GM19240 (cell line): Measurements from ENCODE around the gene NIM1K.
"Not testable (repeated sequence)": the region's sequence is repeated elsewhere in the genome, so short reads cannot be mapped to it uniquely, and the experiment has no call there.

Experiments
- DNase-seq: peaks from one replicate; pipeline ENCODE4 v3.0.0; 2011; ENCODE audit warnings: low spot score; ENCODE audit not compliant: insufficient read length

NIM1K gene

DNA sequence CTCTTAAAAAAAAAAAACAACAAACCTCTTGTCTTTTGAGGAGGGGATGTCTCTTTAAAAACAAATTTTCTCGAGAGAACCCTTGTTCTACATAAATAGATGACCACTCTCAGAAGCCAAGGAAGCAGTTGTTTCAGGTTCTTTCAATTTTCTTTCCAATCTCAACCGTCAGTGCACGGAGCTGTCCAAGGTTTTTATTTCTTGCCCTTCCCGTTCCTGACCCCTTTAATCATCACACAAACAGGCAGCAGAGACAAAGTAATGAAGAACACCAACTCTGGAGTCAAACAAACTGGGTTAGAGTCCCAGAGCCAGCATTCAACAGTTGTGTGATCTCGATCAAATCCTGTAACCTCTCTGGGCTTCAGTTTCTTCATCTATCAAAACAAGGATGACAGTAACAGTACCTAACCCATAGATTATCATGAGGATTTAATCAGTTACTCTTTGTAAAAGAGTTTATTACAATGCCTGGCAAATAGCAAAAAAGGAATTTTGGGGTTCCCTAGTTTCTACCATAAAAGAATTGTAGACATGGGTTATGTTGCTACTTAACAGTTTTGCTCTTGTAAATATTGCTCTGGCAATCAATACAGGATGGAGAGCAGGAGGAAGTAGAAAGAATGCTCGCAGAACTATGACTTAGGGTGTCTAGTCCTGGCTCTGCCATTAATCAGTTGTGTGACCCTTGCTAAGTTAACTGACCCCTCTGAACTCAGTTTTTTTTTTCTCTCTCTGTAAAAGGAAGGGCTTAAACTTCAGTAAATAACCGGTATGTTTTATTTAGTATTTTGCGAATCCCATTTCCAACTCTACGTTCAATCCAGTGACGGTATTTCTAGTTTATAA is 1.0 kb upstream of the NIM1K start:
- DNase-seq = no peak

DNA sequence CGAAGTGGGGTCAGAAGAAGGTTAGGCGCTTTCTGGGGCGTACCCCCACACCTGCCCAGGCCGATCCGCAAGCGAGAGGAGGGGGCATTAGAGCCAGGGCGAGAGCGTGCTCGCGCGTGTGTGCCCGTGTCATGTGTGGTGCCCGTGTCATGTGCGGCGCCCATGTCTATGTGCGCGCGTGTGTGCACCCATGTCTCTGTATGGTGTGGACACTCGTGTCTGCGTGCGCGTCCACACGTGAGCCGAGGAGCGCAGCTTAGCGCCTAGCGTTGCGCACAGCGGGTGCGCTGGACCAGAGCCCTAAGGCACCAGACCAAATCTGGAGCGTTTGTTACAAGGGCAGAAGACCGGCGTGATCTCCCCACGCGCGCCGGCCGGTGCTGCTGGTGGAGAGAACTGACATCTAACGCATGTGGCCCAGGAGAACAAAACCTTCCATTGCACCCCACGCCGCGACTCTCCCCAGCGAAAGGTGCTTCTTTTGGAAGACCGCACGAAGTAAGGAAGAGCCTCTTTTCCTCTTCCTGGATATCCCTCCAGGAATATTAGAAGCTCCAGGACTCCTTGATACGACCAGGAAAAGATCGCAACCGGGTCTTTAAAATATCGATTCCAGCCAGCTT is 644 bp downstream of the NIM1K start:
- DNase-seq = no peak

DNA sequence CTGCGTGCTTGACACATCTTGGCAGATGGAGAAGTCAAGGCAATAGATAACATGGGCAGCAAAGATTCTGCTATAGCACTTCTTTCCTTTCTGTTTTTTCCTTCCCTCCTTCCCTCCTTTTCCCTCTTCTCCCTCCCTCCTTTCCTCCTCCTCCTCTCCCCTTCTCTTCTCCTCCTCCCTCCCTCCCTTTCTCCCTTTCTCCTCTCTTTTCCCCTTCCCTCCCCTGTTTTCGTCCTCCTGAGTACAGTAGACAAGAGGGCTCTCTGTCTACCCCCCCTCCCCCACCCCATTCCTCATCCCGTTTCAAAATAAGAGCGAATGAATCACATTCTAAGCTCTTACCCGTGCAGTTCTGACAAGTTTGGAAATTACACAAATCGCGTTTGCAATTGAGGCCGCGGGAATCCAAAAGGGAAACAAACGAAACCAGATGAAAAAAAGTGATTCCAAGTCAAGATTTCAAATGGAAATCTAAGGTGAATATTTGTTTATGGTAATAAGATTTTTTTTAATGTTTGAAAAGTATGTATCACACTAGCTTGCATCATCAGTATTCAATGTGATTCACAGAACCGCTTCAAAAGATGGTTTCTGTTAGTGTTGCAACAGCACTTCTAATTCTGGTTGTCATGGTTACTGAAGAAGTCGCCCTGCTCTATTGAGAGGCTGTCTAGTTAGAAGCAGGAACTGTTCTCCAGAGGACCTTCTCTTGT is 1.3 kb downstream of the NIM1K start:
- DNase-seq = peak; percentile 29

DNA sequence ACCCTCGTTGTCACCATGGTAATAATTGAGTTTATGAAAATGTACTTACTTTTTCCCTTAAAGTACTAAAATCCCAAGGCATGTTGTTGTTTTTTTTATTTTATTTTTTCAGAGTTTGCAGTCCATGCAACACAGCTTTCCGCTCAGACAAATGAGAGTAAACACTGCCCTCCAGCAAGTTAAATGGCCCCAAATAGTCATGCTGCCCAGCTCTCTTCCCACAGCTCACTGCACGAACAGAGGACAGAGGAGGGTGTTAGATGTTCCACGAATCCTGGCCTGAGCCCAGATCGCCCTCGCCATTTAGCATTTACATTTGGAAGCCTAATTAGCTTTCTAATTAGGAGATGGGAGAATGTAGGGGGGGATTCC is 1.9 kb downstream of the NIM1K start:
- DNase-seq = no peak

DNA sequence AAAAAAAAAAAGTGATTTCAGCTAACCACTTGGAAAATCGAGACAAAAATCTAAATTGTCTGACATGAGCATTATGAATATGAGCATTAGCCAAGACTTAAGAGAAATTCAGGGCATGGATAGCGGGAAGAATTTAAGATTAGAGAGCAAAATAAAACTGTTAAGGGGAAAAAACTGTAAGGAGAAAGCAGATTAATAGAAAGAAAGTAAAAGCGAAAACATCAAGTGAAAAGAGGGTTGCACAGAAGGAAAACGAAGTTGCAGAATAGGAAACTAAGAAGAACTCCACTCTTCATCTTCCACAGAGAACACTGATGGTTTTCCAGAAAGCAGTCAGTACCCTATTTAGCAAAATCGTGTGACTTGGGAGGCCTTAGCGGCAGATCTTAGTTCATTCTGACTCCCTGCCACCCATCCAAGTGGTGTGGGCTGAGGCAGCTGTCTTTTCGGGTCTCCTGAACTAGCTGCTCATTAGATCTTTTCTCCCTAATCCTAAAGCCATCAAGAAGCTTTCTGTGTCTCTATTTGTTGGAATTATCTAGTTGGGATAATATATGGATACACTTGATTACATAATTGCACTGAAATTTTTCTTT is 3.7 kb downstream of the NIM1K start:
- DNase-seq = no peak

DNA sequence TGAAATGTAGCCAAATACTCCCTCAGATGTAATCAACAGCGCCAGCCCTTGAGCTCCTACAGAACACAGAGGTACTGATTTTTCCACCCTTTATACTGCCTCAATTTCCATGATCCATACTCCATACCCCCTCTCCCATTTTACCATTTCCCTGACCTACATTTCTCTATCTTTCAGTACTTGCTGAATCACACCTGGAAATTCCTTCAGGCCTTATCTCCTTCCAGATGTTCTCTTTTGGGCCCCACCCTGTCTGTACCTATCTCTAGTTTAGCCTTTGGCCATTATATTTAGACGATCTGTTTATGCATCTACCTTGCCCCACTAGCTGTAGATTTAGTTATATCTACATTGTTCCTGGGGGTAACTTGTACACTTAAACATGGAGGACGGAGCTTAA is 5.5 kb downstream of the NIM1K start:
- no peak for DNase-seq

DNA sequence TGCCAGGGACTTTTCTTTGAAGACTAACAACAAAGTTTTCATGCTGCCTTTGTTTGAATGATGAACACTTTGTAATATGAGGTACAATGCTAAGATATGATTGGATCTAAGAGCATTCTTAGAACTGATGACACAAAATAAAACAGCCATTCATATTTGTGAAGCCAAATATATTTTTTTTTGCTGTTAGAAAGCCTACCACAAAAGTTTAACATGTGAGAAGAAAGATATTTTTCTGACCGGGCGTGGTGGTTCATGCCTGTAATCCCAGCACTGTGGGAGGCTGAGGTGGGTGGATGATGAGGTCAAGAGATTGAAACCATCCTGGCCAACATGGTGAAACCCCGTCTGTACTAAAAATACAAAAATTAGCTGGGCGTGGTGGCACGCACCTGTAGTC is 9.4 kb downstream of the NIM1K start:
- DNase-seq = not testable (repeated sequence)

DNA sequence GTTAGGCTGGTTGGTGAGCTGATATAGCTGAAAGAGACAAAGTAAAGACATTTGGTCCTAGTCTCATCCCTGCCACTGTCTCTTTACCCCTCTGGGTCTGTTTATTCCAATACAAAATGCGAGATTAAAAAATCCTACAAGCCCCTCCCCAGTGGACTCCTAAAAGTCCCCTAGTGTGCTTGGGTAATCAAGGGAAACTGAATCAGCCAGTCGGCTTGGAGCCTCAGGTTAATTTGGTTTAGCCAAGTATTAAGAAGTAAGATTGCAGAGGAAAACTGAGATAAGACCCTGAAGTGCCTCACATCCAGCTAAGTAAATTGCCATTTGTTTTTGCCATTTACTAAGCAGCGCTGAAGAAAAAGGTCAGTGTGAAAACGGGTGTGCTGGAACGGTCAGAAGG is 10.4 kb downstream of the NIM1K start:
- DNase-seq = no peak

DNA sequence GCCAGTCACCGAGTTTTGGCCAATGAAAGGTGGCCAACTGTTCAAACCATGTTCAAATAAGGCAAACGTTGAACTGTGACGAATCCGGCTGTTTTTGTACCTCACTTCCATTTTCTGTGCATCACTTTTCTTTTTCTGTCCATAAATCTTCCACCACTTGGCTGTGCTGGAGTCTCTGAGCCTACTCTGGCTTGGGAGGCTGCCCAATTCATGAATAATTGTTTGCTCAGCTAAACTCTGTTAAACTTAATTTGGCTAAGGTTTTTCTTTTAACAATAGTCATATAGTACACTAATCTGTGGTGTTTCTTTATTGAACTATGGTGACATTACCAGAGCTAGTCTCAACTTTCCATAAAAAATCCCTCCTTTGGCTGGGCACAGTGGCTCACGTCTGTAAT is 11.3 kb downstream of the NIM1K start:
- no peak for DNase-seq

DNA sequence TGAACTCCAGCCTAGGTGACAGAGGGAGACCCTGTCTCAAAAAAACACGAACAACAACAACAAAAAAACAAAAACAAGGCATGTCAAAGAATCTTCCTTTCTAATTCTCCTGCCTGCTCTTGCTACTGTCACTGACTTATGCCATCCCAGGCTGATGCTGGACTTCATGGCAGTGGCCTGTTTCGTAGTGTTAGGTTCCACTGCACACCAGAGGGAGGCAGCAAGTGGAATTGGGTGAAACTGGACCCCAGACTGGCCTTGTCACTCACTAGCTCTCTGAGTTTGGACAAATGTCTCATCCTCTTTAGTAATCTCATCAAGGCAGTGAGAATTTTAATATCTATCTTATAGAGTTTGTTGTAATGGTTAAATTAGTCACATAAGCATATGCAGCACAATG is 12.9 kb downstream of the NIM1K start:
- no peak for DNase-seq

DNA sequence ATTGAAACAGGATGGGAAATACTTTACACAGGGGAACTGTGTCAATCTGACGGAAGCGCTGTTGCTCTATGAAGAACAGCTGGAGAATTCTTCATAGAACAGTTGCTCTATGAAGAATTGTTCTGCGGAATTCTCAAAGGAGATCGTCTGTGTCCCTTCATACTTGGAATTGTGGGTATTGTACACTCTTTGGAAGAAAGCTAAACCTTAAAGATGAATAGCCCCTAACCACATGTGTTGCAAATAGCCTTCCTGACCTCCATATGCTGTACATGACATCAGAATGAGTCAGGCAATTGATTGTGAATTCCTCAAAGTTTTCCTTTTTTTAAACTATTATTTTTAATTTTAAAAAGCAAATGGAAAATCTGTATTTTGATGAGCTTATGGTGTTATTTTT is 15.6 kb downstream of the NIM1K start:
- no peak for DNase-seq

DNA sequence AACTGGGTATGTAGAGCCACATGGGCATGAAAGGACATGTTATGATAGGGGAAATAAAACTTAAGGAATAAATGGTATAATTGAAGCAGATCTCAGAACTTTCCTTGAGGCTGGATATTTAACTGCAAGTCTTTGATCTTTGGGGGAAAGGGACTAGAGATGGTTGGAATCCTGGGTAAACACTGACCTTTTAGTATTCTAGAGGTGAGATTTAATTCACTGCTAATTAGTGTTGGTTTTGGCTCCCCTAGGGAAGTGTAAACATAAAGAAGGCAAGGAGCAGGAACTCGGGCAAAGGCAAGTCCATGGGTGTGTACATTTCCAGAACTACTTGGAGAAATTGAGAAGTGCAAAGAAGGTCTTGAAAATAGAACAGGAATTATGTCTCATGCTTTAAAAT is 16.6 kb downstream of the NIM1K start:
- DNase-seq = no peak

DNA sequence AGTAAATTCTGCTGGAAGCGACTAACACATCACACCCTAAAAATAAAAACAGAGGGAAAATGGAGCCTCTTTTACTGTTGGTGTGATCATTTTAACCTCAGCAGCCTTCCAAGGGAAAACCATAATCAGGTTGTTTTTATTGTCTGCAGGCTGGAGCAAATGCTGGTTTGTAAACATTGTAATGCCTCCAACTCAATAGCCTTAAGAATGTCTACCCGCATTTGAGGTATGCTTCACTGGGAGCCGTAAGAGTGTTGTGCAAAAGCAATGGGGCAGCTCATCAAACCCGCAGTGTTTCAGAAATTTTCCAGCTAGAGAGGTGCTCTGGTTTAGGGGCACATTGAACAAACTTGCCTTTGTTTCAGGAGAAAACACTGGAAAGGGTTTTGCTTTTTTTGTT is 17.0 kb downstream of the NIM1K start:
- no peak for DNase-seq

DNA sequence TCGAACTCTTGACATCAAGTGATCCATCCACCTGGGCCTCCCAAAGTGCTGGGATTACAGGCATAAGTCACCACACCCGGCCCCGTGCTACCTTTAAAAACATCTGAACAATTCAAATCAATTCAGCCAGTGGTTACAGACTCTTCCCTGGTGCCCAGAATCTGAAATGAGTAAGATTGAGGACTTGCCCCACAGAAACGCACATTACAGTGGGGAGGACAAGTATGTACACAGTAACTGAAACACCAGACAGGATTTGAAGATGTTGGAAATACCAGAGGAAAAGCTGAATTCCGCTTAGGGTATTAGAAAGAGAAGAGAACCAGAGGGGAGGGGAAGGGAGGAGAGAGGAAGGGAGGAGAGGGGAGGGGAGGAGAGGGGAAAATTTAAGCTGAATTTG is 17.8 kb downstream of the NIM1K start:
- no peak for DNase-seq

DNA sequence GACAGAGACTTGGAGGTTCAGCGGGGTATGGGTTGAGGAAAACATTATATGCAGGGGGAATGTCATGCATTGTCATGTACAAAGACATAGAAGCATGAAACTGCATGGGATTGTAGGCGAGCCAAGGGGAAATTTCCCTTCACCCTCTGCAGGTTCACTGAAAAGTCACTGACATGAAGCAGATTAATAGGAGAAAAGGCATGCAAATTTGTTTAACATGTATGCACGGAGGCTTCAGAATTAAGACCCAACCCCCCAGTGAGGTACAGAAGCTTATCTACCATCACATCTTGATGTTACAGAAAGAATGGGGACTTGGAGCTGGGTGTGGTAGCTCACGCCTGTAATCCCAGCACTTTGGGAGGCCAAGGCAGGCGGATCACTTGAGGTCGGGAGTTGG is 18.5 kb downstream of the NIM1K start:
- DNase-seq = no peak

DNA sequence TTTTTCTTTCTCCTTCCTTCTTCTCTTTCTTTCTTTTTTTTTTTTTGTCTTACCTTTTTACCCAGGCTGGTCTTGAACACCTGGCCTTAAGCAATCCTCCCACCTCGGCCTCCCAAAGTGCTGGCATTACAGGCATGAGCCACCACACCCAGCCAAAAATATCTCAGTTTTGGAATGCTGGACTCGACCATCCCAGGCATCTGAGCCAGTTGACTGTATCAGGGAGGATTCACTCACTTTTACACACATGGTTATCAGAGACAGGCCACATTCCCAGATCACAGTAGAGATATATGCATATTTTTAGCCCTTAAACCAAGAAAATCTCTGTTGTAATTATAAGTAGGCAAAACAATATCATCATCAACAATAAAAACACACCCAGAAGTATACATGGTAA is 21.9 kb downstream of the NIM1K start:
- DNase-seq = no peak

DNA sequence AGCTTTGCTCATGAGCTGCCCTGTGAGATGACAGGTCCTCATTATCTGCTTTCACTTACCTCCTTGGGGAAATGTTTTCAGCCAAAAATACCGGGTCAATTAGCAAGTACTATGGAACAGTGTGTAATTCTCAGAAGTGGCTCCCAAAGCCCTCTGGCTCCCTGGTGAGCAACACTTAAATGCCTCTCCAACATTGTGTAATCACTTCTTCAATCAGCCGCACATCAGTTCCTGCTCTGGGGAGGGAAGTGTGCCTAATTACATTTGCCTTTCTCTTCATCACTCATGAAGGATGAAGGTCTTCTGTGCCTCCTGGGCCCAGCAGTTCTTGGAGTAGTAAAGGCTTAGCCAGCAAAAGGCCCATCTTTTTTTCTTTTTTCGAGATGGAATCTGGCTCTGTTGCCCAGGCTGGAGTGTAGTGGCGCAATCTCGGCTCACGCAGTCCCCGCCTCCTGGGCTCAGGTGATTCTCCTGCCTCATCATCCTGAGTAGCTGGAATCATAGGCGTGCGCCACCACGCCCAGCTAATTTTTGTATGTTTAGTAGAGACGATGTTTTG is 23.1 kb downstream of the NIM1K start:
- no peak for DNase-seq

DNA sequence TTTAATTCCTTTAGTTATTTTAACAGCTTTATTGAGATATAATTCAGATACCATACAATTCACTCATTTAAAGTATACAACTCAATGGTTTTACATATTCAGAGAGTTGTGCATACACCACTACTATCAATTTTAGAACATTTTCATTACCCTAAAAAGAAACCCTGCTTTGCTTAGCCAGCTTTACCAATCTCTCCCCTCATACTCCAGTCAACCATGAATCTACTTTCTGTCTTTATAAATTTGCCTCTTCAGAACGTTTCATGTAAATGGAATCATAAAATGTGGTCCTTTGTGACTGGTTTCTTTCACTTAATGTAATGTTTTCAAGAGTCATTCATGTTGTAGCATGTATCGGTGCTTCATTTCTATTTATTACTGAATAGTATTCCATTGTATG is 24.9 kb downstream of the NIM1K start:
- DNase-seq = no peak

DNA sequence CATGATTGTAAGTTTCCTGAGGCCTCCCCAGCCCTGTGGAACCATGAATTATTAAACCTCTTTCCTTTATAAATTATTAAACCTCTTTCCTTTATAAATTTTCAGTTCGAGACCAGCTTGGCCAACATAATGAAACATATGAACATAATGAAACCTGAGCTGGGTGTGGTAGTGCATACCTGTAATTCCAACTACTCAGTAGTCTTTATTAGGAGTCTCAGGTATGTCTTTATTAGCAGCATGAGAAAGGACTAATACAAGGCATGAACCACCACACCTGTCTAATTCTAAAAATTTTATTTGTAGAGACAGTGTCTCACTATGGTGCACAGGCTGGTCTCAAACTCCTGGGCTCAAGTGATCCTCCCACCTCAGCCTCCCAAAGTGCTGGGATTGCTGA is 27.1 kb downstream of the NIM1K start:
- DNase-seq = no peak

DNA sequence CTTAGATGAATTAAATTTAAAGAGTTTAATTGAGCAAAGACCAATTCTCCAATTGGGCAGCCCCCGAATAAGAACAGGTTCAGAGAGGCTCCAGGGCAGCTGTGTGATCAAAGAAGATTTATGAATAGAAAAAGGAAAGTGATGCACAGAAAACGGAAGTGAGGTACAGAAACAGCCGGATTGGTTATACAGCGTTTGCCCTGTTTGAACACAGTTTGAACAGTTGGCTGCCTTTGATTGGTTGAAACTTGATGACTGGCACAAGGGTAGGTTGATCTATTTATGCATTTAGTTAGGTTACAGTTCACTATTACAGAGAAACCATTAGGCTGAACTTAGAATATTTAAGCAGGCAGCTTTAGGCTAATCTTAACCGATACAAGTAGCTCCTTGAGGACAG is 29.5 kb downstream of the NIM1K start:
- no peak for DNase-seq

DNA sequence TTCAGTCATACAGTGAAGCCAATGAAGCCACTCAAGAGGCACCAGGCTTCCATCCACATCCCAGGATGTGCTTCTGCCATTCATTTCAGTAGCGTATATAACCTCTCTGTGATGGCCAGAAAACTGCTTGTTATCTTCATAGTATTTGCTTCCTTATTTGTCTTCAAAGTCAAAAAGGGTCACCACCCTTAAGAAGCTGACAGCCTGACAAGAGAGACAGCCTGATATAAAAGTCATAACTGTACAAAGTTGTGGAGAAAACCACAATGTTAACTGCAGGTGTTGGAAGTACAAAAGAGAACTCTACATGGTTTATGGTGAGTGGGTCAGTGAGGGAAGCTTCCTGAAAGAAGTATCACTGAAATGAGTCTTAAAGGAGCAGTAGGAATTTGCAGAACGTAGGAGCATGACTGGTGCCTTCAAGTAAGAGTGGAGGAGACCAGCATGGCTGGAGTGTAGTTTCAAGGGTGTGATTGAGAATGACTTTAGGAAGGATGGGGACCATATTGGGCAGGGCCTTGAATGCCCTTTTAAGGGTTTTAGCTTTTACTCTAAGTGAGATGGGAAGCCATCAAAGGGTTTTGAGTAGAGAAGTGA is 33.7 kb downstream of the NIM1K start:
- DNase-seq = no peak

DNA sequence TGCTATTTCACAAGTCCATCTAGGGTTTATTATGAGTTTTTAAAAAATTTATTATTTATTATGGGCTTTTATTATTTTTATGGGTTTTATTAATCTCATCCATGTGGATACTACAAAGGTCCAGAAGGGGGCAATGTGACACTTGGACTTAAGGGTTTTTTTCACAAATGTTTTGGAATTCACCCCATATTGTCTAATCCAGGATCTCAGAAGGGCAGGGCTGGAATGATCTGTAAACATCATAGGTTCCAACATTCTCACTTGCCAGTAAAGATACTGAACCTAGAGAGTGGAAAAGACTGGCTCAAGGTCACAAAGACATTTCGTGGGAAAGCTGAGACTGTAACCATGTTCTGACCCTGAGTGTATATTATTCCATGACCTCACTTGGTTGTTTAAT is 35.6 kb downstream of the NIM1K start:
- DNase-seq = no peak
